ENCODE data around the gene GAP43. TPM values are rescaled to one million over a fixed set of nuclear protein-coding genes. Genes with fewer than 3 reads are reported as not detected.

The GAP43 gene
- total RNA-seq, 1 donor, result not detected

- TF ChIP-seq, protein P1, sequence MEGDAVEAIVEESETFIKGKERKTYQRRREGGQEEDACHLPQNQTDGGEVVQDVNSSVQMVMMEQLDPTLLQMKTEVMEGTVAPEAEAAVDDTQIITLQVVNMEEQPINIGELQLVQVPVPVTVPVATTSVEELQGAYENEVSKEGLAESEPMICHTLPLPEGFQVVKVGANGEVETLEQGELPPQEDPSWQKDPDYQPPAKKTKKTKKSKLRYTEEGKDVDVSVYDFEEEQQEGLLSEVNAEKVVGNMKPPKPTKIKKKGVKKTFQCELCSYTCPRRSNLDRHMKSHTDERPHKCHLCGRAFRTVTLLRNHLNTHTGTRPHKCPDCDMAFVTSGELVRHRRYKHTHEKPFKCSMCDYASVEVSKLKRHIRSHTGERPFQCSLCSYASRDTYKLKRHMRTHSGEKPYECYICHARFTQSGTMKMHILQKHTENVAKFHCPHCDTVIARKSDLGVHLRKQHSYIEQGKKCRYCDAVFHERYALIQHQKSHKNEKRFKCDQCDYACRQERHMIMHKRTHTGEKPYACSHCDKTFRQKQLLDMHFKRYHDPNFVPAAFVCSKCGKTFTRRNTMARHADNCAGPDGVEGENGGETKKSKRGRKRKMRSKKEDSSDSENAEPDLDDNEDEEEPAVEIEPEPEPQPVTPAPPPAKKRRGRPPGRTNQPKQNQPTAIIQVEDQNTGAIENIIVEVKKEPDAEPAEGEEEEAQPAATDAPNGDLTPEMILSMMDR (IDR thresholded peaks at IDR 0.05; ENCODE audit: insufficient read depth, low read depth, low read length), result no peak
- DNase-seq (ENCODE audit: low read depth), result no peak
- no peak overlapping the region for H3K4me3 ChIP-seq (ENCODE audit: low read depth, low read length)
Measured at GRCh38 chr3:115697263-115698053, 74.1 kb downstream of the GAP43 start.

DNA sequence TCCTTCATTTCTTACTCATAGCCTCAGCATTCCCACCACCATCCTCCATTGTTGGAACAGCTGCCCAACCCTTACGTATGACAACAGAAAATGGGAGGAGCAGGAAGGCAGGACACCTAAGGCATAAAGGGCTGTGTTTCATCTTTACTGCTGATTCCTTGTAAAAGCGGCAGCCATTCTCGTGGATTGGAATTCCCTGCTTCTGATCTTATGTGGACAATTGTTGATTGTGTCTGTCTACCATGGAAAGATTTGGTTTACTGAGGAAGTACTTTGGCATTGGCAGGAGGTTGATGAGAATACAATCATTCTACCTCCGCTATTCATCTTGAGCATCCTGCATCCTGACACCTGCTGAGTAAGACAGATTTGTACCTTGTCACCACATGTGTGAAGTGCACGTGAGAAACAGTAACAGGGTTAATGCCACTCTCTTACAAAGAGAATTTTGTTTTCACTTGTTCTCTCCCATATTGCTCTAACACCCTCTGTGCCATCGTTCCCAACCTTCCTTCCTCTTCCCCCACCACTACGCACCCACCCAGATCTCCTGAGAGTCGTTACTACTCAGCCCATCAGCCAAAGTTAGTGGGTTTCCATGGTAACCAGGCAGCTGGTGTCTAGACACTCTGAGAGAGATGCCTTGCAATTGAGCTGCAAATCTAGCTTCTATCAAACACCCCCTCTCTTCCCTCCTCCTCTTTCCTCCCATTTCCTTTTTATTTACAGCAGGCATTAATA, 75.7 kb downstream of the GAP43 start:
- TF ChIP-seq, protein P1 (IDR thresholded peaks at IDR 0.05; ENCODE audit: insufficient read depth, low read depth, low read length), result no peak
- H3K4me3 ChIP-seq (ENCODE audit: low read depth, low read length), result no peak overlapping the region
- no peak for DNase-seq (ENCODE audit: low read depth)

DNA sequence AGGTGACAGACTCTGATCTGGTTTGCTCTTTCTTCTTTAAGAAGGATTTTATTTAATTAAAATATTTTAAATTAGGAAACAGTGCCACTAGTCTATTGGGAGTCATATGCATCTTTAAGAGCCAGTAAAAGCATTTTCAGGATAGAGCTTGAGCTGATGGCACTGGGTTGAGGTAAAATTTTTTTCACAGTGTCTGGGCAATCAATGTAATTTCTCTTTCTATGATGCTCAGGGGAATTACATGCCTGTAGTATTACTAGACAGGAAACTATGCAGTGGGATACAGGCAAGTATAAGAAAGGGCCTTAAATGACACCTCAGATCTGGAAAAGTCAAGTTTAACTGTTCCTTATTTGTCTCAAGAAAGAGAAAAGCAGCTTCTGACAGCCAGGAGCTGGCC, 76.4 kb downstream of the GAP43 start:
- H3K4me3 ChIP-seq (ENCODE audit: low read depth, low read length), result no peak overlapping the region
- no peak for DNase-seq (ENCODE audit: low read depth)
- TF ChIP-seq, protein P1 (IDR thresholded peaks at IDR 0.05; ENCODE audit: insufficient read depth, low read depth, low read length), result no peak

DNA sequence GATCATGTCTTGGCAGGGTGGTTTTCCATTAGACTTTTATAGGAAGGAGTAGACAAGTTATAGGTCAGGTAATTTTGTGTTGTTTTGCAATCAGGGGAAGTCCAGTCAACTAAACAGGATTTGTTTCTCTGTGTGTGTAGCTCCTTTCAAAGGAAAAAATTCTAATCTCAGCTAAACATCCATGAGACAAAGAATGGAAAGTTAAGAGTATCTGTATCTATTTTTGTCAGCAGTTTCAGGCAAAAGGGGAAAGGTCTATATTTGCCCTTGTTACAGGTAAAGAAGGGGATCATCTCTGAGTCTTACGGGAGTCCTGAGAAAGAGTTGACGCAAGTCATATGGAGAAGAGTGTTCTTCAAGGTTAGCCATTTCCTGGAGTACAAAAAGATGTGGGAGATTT, 79.3 kb downstream of the GAP43 start:
- no peak for DNase-seq (ENCODE audit: low read depth)
- H3K4me3 ChIP-seq (ENCODE audit: low read depth, low read length), result no peak overlapping the region
- TF ChIP-seq, protein P1 (IDR thresholded peaks at IDR 0.05; ENCODE audit: insufficient read depth, low read depth, low read length), result no peak

DNA sequence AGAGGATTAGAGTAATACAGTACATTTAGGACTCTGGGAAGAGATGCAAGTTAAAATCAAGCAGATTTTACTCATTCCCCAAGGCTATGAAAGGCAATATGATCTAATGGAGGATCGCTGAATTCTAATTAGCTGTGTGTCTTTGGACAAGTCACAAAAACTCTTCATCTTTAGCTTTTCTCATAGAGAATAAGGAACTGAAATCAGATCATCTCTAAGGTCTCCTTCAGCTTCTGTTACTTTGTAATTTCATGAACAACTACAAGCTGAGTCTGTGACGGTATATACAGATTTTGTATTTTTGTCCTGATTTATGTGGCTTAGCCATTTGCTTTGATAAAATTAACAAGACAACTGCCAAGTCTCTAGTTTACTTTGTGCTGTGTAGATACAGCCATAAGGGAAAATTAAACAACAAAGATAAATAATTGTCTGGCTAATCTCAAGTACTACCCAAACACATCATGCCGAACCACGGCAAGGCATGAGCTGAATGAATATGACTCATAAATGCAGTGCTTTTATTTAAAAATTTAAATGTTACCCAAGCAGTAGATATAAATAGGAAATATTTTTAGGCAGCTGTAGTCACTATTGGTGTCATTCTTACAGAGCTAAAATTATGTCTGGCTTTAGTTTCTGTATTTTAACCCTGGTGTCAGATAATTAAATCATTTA, 81.5 kb downstream of the GAP43 start:
- no peak overlapping the region for H3K4me3 ChIP-seq (ENCODE audit: low read depth, low read length)
- TF ChIP-seq, protein P1 (IDR thresholded peaks at IDR 0.05; ENCODE audit: insufficient read depth, low read depth, low read length), result no peak
- DNase-seq (ENCODE audit: low read depth), result peak; percentile 31

- DNase-seq (ENCODE audit: low read depth), result no peak
- TF ChIP-seq, protein P1 (IDR thresholded peaks at IDR 0.05; ENCODE audit: insufficient read depth, low read depth, low read length), result no peak
Measured at GRCh38 chr3:115706311-115706829, 83.1 kb downstream of the GAP43 start.

More at GRCh38 chr3:115706311-115706829, 83.1 kb downstream of the GAP43 start:
- no peak overlapping the region for H3K4me3 ChIP-seq (ENCODE audit: low read depth, low read length)

Data from fibroblast of villous mesenchyme (primary cell).